SK-N-SH (cell line): Measurements from ENCODE around the gene ALKBH2. TPM values are rescaled to one million over a fixed set of nuclear protein-coding genes. Genes with fewer than 3 reads are reported as not detected.

Experiments used
- CTCF ChIA-PET: fragments of 300-600, 350-600 bp; formaldehyde crosslinking; extraction: SDS; loops from one replicate; lab custom pipeline; 2021; lab: Yijun Ruan, JAX
- POLR2A ChIA-PET: fragments of 350-600 bp; sonication (Branson Sonifier 250); formaldehyde crosslinking; extraction: SDS; loops from one replicate; lab custom pipeline; 2020; ENCODE audit warnings: antibody characterized with exemption, inconsistent platforms; lab: Yijun Ruan, JAX
- DNase-seq: peaks from one replicate; pipeline ENCODE4 v3.0.0; 2012
- H2AFZ ChIP-seq: fragments of 200-600 bp; sonication (generic); 2 replicates; pipeline ENCODE4 v1.8.1; 2016; ENCODE audit warnings: antibody characterized with exemption, mild to moderate bottlenecking, low read depth
- H3F3A ChIP-seq: fragments of 200-600 bp; sonication (generic); replicated peaks from 2 replicates; pipeline ENCODE3; 2016; ENCODE audit warnings: antibody characterized with exemption, mild to moderate bottlenecking; ENCODE audit not compliant: insufficient read depth
- H3K27ac ChIP-seq, 2 experiments: fragments of 200-500 bp in 1 of 2; fragments of 200-600 bp in 1 of 2; sonication (Bioruptor generic) in 1 of 2; sonication (generic), shearing (Covaris generic) in 1 of 2; 2 replicates each; pipeline versions ENCODE4 v1.5.1 to v1.6.1; 2014 to 2016; ENCODE audit warnings: low read depth in 2 of 2, inconsistent platforms in 1 of 2, low read length in 1 of 2, mild to moderate bottlenecking in 1 of 2, mixed read lengths in 1 of 2
- H3K27me3 ChIP-seq: fragments of 200-600 bp; sonication (generic), shearing (Covaris generic); 2 replicates; pipeline ENCODE4 v1.6.1; 2016; ENCODE audit warnings: mixed run types; ENCODE audit not compliant: insufficient read depth
- H3K36me3 ChIP-seq, 2 experiments: fragments of 200-500 bp in 1 of 2; fragments of 200-600 bp in 1 of 2; sonication (Bioruptor generic) in 1 of 2; sonication (generic) in 1 of 2; replicated peaks in 1 of 2; 2 replicates each; pipeline versions ENCODE3 to v1.5.1; 2014 to 2016; ENCODE audit warnings: low read length in 1 of 2, mild to moderate bottlenecking in 1 of 2; ENCODE audit not compliant: insufficient read depth in 2 of 2, control insufficient read depth in 1 of 2
- H3K4me1 ChIP-seq, 2 experiments: fragments of 200-500 bp in 1 of 2; fragments of 200-600 bp in 1 of 2; sonication (Bioruptor generic) in 1 of 2; sonication (generic), shearing (Covaris generic) in 1 of 2; 2 replicates each; pipeline versions ENCODE4 v1.5.1 to v1.6.1; 2014 to 2016; ENCODE audit warnings: low read depth in 1 of 2, low read length in 1 of 2, mixed run types in 1 of 2; ENCODE audit not compliant: insufficient read depth in 2 of 2, control insufficient read depth in 1 of 2
- H3K4me2 ChIP-seq: fragments of 200-600 bp; sonication (generic), shearing (Covaris generic); 2 replicates; pipeline ENCODE4 v1.6.1; 2017; ENCODE audit warnings: mixed run types
- H3K4me3 ChIP-seq, 2 experiments: fragments of 200-500 bp in 1 of 2; fragments of 200-600 bp in 1 of 2; sonication (Bioruptor generic) in 1 of 2; sonication (generic), shearing (Covaris generic) in 1 of 2; 2 replicates each; pipeline versions ENCODE4 v1.5.1 to v1.8.1; 2014 to 2016; ENCODE audit warnings: low read depth in 2 of 2, inconsistent platforms in 1 of 2, low read length in 1 of 2, mild to moderate bottlenecking in 1 of 2, mixed read lengths in 1 of 2, moderate library complexity in 1 of 2
- H3K79me2 ChIP-seq: fragments of 200-600 bp; sonication (generic); 2 replicates; pipeline ENCODE4 v1.8.1; 2017; ENCODE audit warnings: mild to moderate bottlenecking; ENCODE audit not compliant: insufficient read depth
- H3K9ac ChIP-seq: fragments of 200-600 bp; sonication (generic); 2 replicates; pipeline ENCODE4 v1.6.1; 2017; ENCODE audit warnings: mixed run types
- H3K9me2 ChIP-seq: fragments of 200-600 bp; sonication (generic); 2 replicates; pipeline ENCODE4 v1.6.1; 2017; ENCODE audit warnings: mixed run types
- H3K9me3 ChIP-seq: fragments of 200-600 bp; sonication (generic); 2 replicates; pipeline ENCODE4 v1.6.1; 2017; ENCODE audit warnings: mixed run types, mild to moderate bottlenecking, moderate library complexity
- H4K20me1 ChIP-seq: fragments of 200-600 bp; sonication (generic); 2 replicates; pipeline ENCODE4 v1.6.1; 2017; ENCODE audit warnings: mild to moderate bottlenecking, mixed run types; ENCODE audit not compliant: insufficient read depth
- CHD2 ChIP-seq: fragments of 150-350 bp; IDR thresholded peaks from 2 replicates; pipeline ENCODE4 v1.6.1; 2018; ENCODE audit warnings: low read length; ENCODE audit not compliant: partially characterized antibody
- EZH2phosphoT487 ChIP-seq: fragments of 200-600 bp; sonication (generic); IDR thresholded peaks from 2 replicates; pipeline ENCODE4 v1.6.1; 2017; ENCODE audit warnings: low read depth, mixed run types, mild to moderate bottlenecking, antibody characterized with exemption, moderate library complexity, borderline replicate concordance
- FOXM1 ChIP-seq: IDR thresholded peaks from 2 replicates; pipeline ENCODE4 v1.4.0; 2012; ENCODE audit warnings: low read depth, mild to moderate bottlenecking
- IRF3 ChIP-seq: fragments of 150-350 bp; IDR thresholded peaks from 2 replicates; pipeline ENCODE4 v1.6.1; 2016; ENCODE audit warnings: mild to moderate bottlenecking, low read depth, low read length
- JUND ChIP-seq: IDR thresholded peaks from 2 replicates; pipeline ENCODE4 v1.4.0; 2012
- MEF2A ChIP-seq: IDR thresholded peaks from 2 replicates; pipeline ENCODE4 v1.4.0; 2012; ENCODE audit warnings: low read depth, borderline replicate concordance
- NRF1 ChIP-seq: IDR thresholded peaks from 2 replicates; pipeline ENCODE4 v1.6.1; 2012; ENCODE audit warnings: low read depth, mild to moderate bottlenecking, low read length
- RFX5 ChIP-seq: IDR thresholded peaks from 2 replicates; pipeline ENCODE4 v1.6.1; 2012; ENCODE audit warnings: mild to moderate bottlenecking, improper control_type of control experiment, low read length
- SIN3A ChIP-seq: IDR thresholded peaks from 2 replicates; pipeline ENCODE4 v1.6.1; 2012; ENCODE audit warnings: low read depth, mild to moderate bottlenecking, low read length, moderate library complexity, borderline replicate concordance
- TCF12 ChIP-seq: IDR thresholded peaks from 2 replicates; pipeline ENCODE4 v1.4.0; 2012
- TEAD4 ChIP-seq: IDR thresholded peaks from 2 replicates; pipeline ENCODE4 v1.4.0; 2012; ENCODE audit warnings: mild to moderate bottlenecking, borderline replicate concordance; ENCODE audit not compliant: insufficient read depth
- YY1 ChIP-seq: IDR thresholded peaks from 2 replicates; pipeline ENCODE4 v1.4.0; 2012; ENCODE audit warnings: low read depth, mild to moderate bottlenecking
- WGBS: methylation state at CpG from one replicate; pipeline ENCODE4 v1.1.6; 2017; ENCODE audit warnings: low lambda C conversion rate; 5-methylcytosine and 5-hydroxymethylcytosine counted together
- polyA plus RNA-seq, 3 experiments: library from polyadenylated mRNA; depleted of rRNA; stranded (reverse); fragments of >200 nt; gene quantifications; 2 replicates each; pipeline ENCODE4 v1.2.3, GENCODE V29; 2012

ALKBH2 gene
- polyA plus RNA-seq, 1 of the 3 experiments (the other 2 are of a cell fraction), result 47.3 TPM

- no peaks in the 10 kb centered on the region for H3F3A ChIP-seq
- H3K27ac ChIP-seq, result no peak overlapping the region
- H3K9me3 ChIP-seq, result no peaks in the 10 kb centered on the region
- no peak for TF ChIP-seq CHD2
- TF ChIP-seq JUND, result no peak
- TF ChIP-seq IRF3, result no peak
- no peak for TF ChIP-seq FOXM1
- TF ChIP-seq YY1, result no peak
- TF ChIP-seq TEAD4, result no peak
- TF ChIP-seq MEF2A, result no peak
- no peak for TF ChIP-seq RFX5
- H3K79me2 ChIP-seq, result no peaks in the 10 kb centered on the region
- no peaks in the 10 kb centered on the region for H3K9me2 ChIP-seq
- H3K27me3 ChIP-seq, result no peaks in the 10 kb centered on the region
- H4K20me1 ChIP-seq, result no peaks in the 10 kb centered on the region
- H3K4me1 ChIP-seq, result no peaks in the 10 kb centered on the region
- H3K4me3 ChIP-seq, result no peak overlapping the region
- H3K36me3 ChIP-seq, result no peaks in the 10 kb centered on the region
- WGBS, result 87% methylated on average over 6 of the region's 7 CpGs
- H3K4me2 ChIP-seq, result no peak overlapping the region
- POLR2A ChIA-PET, result no interaction called here
- H2AFZ ChIP-seq, result no peak overlapping the region
- no peak for DNase-seq
- H3K9ac ChIP-seq, result no peak overlapping the region
- CTCF ChIA-PET, result interaction anchor here (1.5 kb wide), 1 partner anchor 246 kb away, joined by 4 read pairs; no protein-coding TSS in a partner anchor
These were observed 46.5 kb upstream of the ALKBH2 start for GRCh38 chr12:109139791-109140190.

- Histone ChIP-seq H3K79me2 (no peaks in the 10 kb centered on the region), H2AFZ (no peak overlapping the region), H3F3A (no peaks in the 10 kb centered on the region), H3K9ac (no peak overlapping the region), H3K4me2 (no peak overlapping the region), H3K27me3 (no peaks in the 10 kb centered on the region), H3K9me2 (no peaks in the 10 kb centered on the region), H3K27ac (no peak overlapping the region), H3K4me1 (no peaks in the 10 kb centered on the region), H4K20me1 (no peaks in the 10 kb centered on the region), H3K4me3 (no peak overlapping the region), H3K9me3 (no peaks in the 10 kb centered on the region), H3K36me3 (no peaks in the 10 kb centered on the region)
- CTCF ChIA-PET, result interaction anchor here (1.5 kb wide), 1 partner anchor 246 kb away, joined by 4 read pairs; no protein-coding TSS in a partner anchor
- no peak for TF ChIP-seq CHD2
- POLR2A ChIA-PET, result no interaction called here
- no peak for DNase-seq
- WGBS, result 78% methylated on average over 5 of the region's 9 CpGs
These were observed 46.1 kb upstream of the ALKBH2 start for GRCh38 chr12:109139360-109139759.

GRCh38 chr12:109137055-109137454 lies 43.8 kb upstream of the ALKBH2 start:
- Histone ChIP-seq H3K4me1 (no peaks in the 10 kb centered on the region), H3K36me3 (no peaks in the 10 kb centered on the region), H3K27me3 (no peaks in the 10 kb centered on the region), H3K9ac (no peak overlapping the region), H3K27ac (no peak overlapping the region), H3K4me2 (no peak overlapping the region), H3F3A (no peaks in the 10 kb centered on the region), H3K9me2 (no peaks in the 10 kb centered on the region), H3K4me3 (no peak overlapping the region), H2AFZ (no peak overlapping the region), H3K79me2 (no peaks in the 10 kb centered on the region), H4K20me1 (no peaks in the 10 kb centered on the region), H3K9me3 (no peaks in the 10 kb centered on the region)
- WGBS, result 97% methylated on average over 2 of the region's 2 CpGs
- ChIA-PET POLR2A (no interaction called here), CTCF (interaction anchor here (1.4 kb wide), 1 partner anchor 248 kb away, joined by 6 read pairs; no protein-coding TSS in a partner anchor)
- no peak for DNase-seq
- TF ChIP-seq EZH2phosphoT487, result no peak
- no peak for TF ChIP-seq TCF12
- TF ChIP-seq SIN3A, result no peak
- TF ChIP-seq NRF1, result no peak
